ENCODE results near the gene SMIM7. TPM values are rescaled to one million over a fixed set of nuclear protein-coding genes. Genes with fewer than 3 reads are reported as not detected.

SMIM7 gene
- 75.1 TPM for total RNA-seq

DNA sequence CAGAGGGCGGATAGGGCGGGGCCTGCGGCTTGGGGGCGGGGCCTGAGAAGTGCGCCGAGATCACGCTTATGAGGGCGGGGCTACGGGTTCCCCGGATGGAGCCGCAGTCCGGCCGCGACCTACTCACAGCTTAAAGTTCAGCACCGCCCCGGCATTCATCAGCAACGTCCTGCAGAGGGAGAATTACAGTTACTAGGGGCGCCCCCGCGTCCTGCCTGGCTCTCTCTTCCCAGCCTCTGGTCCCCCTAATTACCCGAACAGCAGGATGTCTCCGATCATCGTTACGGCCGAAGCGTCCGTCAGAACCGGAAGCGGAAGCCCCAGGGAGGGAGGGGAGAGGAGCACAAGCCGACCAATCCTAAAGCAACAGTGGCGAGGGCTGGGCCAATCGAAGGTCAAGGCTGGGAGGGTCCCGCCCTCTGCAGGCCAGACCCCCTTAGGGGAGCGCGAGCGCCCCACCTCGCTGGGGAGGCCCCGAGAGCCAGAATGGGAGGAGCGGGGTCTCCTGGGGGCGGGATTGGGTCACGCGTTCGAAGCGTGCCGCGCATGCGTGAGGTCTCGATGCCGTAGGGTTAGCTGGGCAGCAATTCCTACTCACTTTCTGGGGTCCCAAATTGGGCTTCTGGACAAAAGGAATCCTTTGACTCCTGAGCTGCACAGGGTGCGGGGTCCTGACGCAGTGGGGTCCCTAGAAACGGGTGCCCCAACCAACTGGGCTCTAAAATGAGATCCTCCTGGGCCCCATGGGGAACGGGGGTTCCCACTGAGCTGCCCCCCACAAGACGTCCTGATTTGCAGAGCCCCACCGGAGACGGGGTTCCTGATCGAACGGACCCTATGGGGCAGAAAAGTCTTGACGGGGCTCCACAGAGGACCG is at the start of gene SMIM7:
SMIM7 (minus strand) TSS at position 313 of the 877 bp plus-strand sequence; CDS start at position 279, 34 bp downstream.
- TF ChIP-seq POLR2A (IDR thresholded peaks at IDR 0.05) = peak in 1 of 2 donors; percentile 67
- peak; percentile 91 to 98 for TF ChIP-seq POLR2AphosphoS5 (IDR thresholded peaks at IDR 0.05; ENCODE audit: insufficient read depth in 1 of 2, low read depth in 1 of 2)
- TF ChIP-seq, protein P1, sequence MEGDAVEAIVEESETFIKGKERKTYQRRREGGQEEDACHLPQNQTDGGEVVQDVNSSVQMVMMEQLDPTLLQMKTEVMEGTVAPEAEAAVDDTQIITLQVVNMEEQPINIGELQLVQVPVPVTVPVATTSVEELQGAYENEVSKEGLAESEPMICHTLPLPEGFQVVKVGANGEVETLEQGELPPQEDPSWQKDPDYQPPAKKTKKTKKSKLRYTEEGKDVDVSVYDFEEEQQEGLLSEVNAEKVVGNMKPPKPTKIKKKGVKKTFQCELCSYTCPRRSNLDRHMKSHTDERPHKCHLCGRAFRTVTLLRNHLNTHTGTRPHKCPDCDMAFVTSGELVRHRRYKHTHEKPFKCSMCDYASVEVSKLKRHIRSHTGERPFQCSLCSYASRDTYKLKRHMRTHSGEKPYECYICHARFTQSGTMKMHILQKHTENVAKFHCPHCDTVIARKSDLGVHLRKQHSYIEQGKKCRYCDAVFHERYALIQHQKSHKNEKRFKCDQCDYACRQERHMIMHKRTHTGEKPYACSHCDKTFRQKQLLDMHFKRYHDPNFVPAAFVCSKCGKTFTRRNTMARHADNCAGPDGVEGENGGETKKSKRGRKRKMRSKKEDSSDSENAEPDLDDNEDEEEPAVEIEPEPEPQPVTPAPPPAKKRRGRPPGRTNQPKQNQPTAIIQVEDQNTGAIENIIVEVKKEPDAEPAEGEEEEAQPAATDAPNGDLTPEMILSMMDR (IDR thresholded peaks at IDR 0.05) = no peak
- Histone ChIP-seq H3K36me3 (peaks cover 0 to 14% of the 10 kb centered on the region in 2 donors), H3K4me1 (peaks cover 41% of the 10 kb centered on the region), H3K4me3 (peak within 1 kb of the TSS; percentile 59 to 93), H3K27me3 (no peaks in the 10 kb centered on the region), H3K9me3 (no peaks in the 10 kb centered on the region), H3K27ac (peak within 1 kb of the TSS; percentile 80)
- peak; percentile 99 for DNase-seq (ENCODE audit: extremely low spot score in 2 of 2)
- intact Hi-C loops (cut with DNase I) = loop anchor here (5.0 kb wide), 1 partner anchor 88 kb away; the partner anchor contains the start of gene SLC35E1

DNA sequence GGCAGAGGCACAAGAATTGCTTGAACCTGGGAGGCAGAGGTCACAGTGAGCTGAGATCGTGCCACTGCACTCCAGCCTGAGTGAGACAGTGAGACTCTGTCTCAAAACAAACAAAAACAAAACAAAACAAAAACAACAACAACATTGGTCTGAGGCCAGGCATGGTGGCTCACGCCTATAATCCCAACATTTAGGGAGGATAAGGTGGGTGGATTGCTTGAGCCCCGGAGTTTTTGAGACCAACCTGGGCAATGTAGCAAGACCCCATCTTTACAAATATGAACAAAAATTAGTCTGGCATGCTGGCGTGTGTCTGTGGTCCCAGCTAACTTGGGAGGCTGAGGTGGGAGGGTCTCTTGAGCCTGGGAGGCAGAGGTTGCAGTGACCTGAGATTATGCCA is 43.7 kb upstream of the SMIM7 start:
- no peaks in the 10 kb centered on the region for H3K27me3 ChIP-seq
- no peaks in the 10 kb centered on the region for H3K4me1 ChIP-seq
- no peak for DNase-seq (ENCODE audit: extremely low spot score in 2 of 2)
- H3K27ac ChIP-seq = no peak overlapping the region
- H3K4me3 ChIP-seq = no peak overlapping the region
- TF ChIP-seq POLR2AphosphoS5 (IDR thresholded peaks at IDR 0.05; ENCODE audit: insufficient read depth in 1 of 2, low read depth in 1 of 2) = no peak
- TF ChIP-seq, protein P1 (IDR thresholded peaks at IDR 0.05) = no peak
- no peak for TF ChIP-seq POLR2A (IDR thresholded peaks at IDR 0.05)
- H3K9me3 ChIP-seq = no peaks in the 10 kb centered on the region
- intact Hi-C loops (cut with DNase I) = no loop called here
- no peaks in the 10 kb centered on the region for H3K36me3 ChIP-seq

DNA sequence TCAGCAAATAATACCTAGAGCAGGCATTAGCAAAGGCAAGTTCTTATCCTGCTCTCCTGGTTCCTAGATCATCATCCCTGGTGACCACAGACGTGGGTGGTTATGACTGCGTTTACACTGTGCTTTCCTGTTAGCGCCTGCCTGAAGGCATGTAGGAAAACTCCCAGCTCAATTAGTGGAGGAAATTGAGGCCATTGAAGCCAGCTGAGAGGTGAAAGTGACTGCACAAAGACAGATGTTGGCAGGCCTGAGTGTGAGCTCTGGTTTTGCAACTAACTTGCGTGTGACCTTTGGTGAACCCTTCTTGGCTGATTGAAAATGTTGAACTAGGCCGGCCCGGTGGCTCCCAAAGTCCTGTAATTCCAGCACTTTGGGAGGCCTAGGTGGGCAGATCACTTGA is 42.2 kb upstream of the SMIM7 start:
- Histone ChIP-seq H3K4me1 (no peaks in the 10 kb centered on the region), H3K9me3 (no peaks in the 10 kb centered on the region), H3K36me3 (no peaks in the 10 kb centered on the region), H3K4me3 (no peak overlapping the region), H3K27me3 (no peaks in the 10 kb centered on the region), H3K27ac (no peak overlapping the region)
- DNase-seq (ENCODE audit: extremely low spot score in 2 of 2) = no peak
- intact Hi-C loops (cut with DNase I) = no loop called here
- peak in 1 of 2 donors; percentile 55 for TF ChIP-seq POLR2AphosphoS5 (IDR thresholded peaks at IDR 0.05; ENCODE audit: insufficient read depth in 1 of 2, low read depth in 1 of 2)
- TF ChIP-seq POLR2A (IDR thresholded peaks at IDR 0.05) = no peak

DNA sequence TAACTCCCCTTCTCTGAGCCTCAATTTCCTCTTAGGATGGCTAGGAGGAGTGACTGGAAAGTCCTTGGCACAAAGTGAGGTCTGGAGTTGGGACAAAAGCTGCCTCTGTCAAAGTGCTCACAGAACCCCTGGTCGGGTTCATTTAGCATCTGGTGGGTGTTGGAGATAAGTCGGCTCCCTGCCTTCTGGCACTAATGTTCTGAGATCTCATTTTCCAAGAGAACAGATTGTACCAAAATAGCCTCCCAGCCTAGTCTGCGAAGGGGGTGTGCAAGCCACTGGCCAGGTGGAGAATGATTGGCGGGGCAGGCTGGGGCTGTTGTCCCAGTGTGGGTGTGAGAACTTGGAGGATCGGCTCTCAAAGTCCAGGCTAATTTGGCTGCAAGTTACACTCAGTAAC is 39.0 kb upstream of the SMIM7 start:
- DNase-seq (ENCODE audit: extremely low spot score in 2 of 2) = no peak
- H3K9me3 ChIP-seq = no peaks in the 10 kb centered on the region
- H3K4me3 ChIP-seq = no peak overlapping the region
- TF ChIP-seq POLR2AphosphoS5 (IDR thresholded peaks at IDR 0.05; ENCODE audit: insufficient read depth in 1 of 2, low read depth in 1 of 2) = no peak
- TF ChIP-seq POLR2A (IDR thresholded peaks at IDR 0.05) = no peak
- TF ChIP-seq, protein P1 (IDR thresholded peaks at IDR 0.05) = no peak
- H3K36me3 ChIP-seq = no peaks in the 10 kb centered on the region
- no peak overlapping the region for H3K27ac ChIP-seq
- intact Hi-C loops (cut with DNase I) = no loop called here
- H3K4me1 ChIP-seq = no peaks in the 10 kb centered on the region
- H3K27me3 ChIP-seq = no peaks in the 10 kb centered on the region

DNA sequence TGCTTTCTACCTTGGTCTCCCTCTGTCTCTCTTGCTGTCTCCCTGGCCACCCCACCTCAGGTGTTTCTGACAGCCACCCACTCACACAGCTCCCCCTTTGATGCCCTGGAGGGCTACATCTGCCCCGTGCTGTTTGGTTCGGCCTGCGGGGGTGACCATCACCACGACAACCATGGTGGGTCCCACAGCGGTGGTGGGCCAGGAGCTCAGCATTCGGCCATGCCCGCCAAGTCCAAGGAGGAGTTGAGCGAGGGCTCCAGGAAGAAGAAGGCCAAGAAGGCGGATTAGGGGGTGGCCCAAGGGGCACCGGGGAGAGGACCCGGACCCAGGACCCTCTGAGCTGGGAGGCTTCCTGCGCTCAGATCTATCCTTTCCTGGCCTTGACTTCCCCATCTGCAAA is 28.1 kb upstream of the SMIM7 start:
- Histone ChIP-seq H3K9me3 (no peaks in the 10 kb centered on the region), H3K36me3 (no peaks in the 10 kb centered on the region), H3K4me1 (no peaks in the 10 kb centered on the region), H3K27me3 (no peaks in the 10 kb centered on the region), H3K27ac (no peak overlapping the region), H3K4me3 (no peak overlapping the region)
- intact Hi-C loops (cut with DNase I) = no loop called here
- no peak for DNase-seq (ENCODE audit: extremely low spot score in 2 of 2)
- TF ChIP-seq POLR2AphosphoS5 (IDR thresholded peaks at IDR 0.05; ENCODE audit: insufficient read depth in 1 of 2, low read depth in 1 of 2) = no peak
- TF ChIP-seq, protein P1 (IDR thresholded peaks at IDR 0.05) = no peak
- no peak for TF ChIP-seq POLR2A (IDR thresholded peaks at IDR 0.05)

Data from vagina (tissue), 2 donors.